Suprapubic skin (tissue), 4 donors: ENCODE measurements around the gene NVL. TPM values are rescaled to one million over a fixed set of nuclear protein-coding genes. Genes with fewer than 3 reads are reported as not detected.

Experiments
- DNase-seq, 2 donors: peaks; one replicate each; pipeline ENCODE4 v3.0.0-alpha.2; 2019; ENCODE audit warnings: low spot score in 2 of 2
- H3K27ac ChIP-seq: fragments of 200-600 bp; sonication (generic); one replicate; pipeline ENCODE4 v1.5.1; 2019
- H3K27me3 ChIP-seq: fragments of 200-600 bp; sonication (generic); one replicate; pipeline ENCODE4 v1.5.1; 2019
- H3K36me3 ChIP-seq: fragments of 200-600 bp; sonication (generic); one replicate; pipeline ENCODE4 v1.5.1; 2019
- H3K4me1 ChIP-seq: fragments of 200-600 bp; sonication (generic); one replicate; pipeline ENCODE4 v1.5.1; 2019
- H3K4me3 ChIP-seq: fragments of 200-600 bp; sonication (generic); one replicate; pipeline ENCODE4 v1.5.1; 2019; ENCODE audit warnings: mild to moderate bottlenecking
- H3K9me3 ChIP-seq: fragments of 200-600 bp; sonication (generic); one replicate; pipeline ENCODE4 v1.5.1; 2019
- EP300 ChIP-seq: sonication (generic); formaldehyde crosslinking; IDR thresholded peaks from one replicate; pipeline ENCODE4 v1.6.1; 2017; ENCODE audit warnings: antibody characterized with exemption
- POLR2A ChIP-seq, 2 donors: fragments of 450-650 bp; IDR thresholded peaks; one replicate each; pipeline ENCODE4 v1.6.1; 2017; ENCODE audit warnings: antibody characterized with exemption in 2 of 2, mild to moderate bottlenecking in 2 of 2, moderate library complexity in 2 of 2
- POLR2AphosphoS5 ChIP-seq, 3 donors: sonication (generic); formaldehyde crosslinking; IDR thresholded peaks; one replicate each; pipeline ENCODE4 v1.6.1; 2017; ENCODE audit warnings: antibody characterized with exemption in 3 of 3
- WGBS: methylation state at CpG from one replicate; pipeline ENCODE4 v1.1.5; 2018; 5-methylcytosine and 5-hydroxymethylcytosine counted together
- total RNA-seq, 4 donors: library from RNA; depleted of rRNA; stranded (reverse); fragments of >200 nt; gene quantifications; one replicate each; pipeline ENCODE4 v1.1.0, GENCODE V29; 2016
- TF ChIP-seq, protein P1 (sequence below), 2 donors: fragments of 200-600 bp in 1 of 2; fragments of 450-650 bp in 1 of 2; sonication (generic) in 1 of 2; IDR thresholded peaks; one replicate each; pipeline ENCODE4 v1.5.1; 2016 to 2019; ENCODE audit warnings: antibody characterized with exemption in 2 of 2, mild to moderate bottlenecking in 1 of 2, moderate library complexity in 1 of 2

NVL gene
- total RNA-seq, 4 donors from 2014 or later, result 31.7 to 86.4 (median 36.8) TPM

DNA sequence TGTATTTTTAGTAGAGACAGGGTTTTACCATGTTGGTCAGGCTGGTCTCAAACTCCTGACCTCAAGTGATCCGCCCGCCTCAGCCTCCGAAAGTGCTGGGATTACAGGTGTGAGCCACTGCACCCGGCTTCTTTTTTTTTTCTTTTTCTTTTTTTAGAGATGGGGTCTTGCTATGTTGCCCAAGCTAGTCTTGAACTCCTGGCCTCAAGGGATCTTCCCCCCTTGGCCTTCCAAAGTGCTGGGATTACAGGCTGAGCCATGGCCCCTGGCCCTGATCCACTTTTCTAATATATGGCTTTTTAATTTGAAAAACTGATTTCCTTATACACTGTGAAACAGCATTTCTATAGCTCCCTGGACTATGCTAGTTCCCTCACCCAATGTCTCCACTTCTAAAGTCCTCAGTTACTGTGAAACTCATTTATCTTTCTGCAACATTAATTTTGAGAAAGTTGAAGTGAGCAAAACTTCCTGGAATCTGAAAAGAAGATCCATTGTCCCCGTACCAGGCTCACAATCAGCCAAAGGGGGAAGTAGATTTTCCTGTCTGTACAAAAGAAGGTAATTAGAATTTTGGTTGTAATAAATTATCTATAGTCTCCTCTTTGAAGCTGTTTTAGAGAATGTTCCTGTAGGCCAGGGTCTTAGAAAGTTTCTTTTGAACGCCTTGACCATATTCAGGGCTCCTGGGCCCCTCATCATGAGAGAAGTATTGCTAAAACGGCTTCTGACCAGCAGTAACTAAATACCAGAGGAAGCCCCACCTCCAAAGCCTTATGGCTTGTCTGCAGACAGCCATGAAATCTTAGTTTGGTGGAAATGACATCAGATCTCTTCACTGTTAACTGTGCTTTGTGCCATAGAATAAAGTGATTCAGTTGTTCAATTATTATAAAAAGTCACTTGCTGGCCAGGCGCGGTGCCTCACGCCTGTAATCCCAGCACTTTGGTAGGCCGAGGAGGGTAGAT lies 112.0 kb downstream of the NVL start:
- Histone ChIP-seq H3K4me3 (no peak overlapping the region), H3K36me3 (no peaks in the 10 kb centered on the region), H3K27me3 (no peaks in the 10 kb centered on the region), H3K4me1 (peaks cover 37% of the 10 kb centered on the region), H3K27ac (peak overlapping the region; percentile 78), H3K9me3 (no peaks in the 10 kb centered on the region)
- TF ChIP-seq, protein P1, sequence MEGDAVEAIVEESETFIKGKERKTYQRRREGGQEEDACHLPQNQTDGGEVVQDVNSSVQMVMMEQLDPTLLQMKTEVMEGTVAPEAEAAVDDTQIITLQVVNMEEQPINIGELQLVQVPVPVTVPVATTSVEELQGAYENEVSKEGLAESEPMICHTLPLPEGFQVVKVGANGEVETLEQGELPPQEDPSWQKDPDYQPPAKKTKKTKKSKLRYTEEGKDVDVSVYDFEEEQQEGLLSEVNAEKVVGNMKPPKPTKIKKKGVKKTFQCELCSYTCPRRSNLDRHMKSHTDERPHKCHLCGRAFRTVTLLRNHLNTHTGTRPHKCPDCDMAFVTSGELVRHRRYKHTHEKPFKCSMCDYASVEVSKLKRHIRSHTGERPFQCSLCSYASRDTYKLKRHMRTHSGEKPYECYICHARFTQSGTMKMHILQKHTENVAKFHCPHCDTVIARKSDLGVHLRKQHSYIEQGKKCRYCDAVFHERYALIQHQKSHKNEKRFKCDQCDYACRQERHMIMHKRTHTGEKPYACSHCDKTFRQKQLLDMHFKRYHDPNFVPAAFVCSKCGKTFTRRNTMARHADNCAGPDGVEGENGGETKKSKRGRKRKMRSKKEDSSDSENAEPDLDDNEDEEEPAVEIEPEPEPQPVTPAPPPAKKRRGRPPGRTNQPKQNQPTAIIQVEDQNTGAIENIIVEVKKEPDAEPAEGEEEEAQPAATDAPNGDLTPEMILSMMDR (IDR thresholded peaks at IDR 0.05), result no peak
- DNase-seq, result no peak
- WGBS, result 79% methylated on average over 11 of the region's 11 CpGs

DNA sequence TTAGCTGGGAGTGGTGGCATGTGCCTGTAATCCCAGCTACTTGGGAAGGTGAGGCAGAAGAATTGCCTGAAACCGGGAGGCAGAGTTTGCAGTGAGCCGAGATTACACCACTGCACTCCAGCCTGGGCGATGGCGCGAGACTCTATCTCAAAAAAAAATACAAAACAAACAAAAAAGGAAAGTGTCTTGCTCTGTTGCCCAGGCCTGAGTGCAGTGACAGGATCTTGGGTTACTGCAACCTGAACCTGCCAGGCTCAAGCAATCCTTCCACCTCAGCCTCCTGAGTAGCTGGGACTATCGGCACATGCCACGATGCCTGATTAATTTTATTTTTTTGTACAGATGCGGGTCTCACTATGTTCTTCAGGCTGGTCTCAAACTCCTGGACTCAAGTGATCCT lies 113.6 kb downstream of the NVL start:
- no peak overlapping the region for H3K4me3 ChIP-seq
- 90% methylated on average over 8 of the region's 8 CpGs for WGBS
- H3K27ac ChIP-seq, result no peak overlapping the region
- H3K27me3 ChIP-seq, result no peaks in the 10 kb centered on the region
- TF ChIP-seq POLR2AphosphoS5 (IDR thresholded peaks at IDR 0.05) (no peak), POLR2A (IDR thresholded peaks at IDR 0.05) (no peak), EP300 (no peak)
- TF ChIP-seq, protein P1 (IDR thresholded peaks at IDR 0.05), result no peak
- DNase-seq, result no peak
- no peaks in the 10 kb centered on the region for H3K9me3 ChIP-seq
- no peaks in the 10 kb centered on the region for H3K36me3 ChIP-seq
- peaks cover 37% of the 10 kb centered on the region for H3K4me1 ChIP-seq

DNA sequence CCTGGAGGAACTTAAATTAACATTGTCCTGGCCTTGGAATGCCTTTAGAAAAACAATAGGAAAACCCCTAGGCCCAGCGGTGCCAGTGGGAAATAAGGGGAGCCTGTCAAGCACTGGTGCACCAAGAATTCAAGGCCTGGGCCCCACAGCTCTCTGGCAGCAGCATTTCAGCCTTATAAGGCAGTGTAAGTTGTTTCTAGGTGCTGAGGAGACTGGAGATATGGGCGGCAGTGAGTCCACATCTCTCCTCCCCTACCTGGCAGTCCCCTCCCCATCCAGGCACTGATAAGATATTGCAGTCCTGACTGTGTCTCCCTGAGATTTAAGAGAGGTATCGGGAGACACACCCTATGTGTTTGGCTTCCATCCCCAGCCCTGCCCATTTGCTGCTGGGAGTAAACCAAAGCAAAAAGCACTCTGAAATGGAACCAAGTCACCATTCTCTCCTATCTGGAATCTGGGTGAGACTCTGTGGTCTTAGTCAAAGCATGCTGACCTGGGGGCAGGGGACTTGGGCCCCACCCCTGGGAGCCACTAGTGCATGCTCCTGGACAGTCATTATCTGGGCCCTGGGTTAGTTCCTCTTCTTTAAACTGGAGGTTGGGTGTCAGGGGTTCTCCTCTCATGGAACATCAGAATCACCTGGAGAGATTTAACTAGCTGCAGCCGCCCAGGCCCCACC lies 116.4 kb downstream of the NVL start:
- no peak overlapping the region for H3K4me3 ChIP-seq
- no peaks in the 10 kb centered on the region for H3K9me3 ChIP-seq
- no peaks in the 10 kb centered on the region for H3K36me3 ChIP-seq
- H3K27me3 ChIP-seq, result no peaks in the 10 kb centered on the region
- peaks cover 38% of the 10 kb centered on the region for H3K4me1 ChIP-seq
- no peak for DNase-seq
- TF ChIP-seq POLR2A (IDR thresholded peaks at IDR 0.05), result no peak
- TF ChIP-seq, protein P1 (IDR thresholded peaks at IDR 0.05), result no peak
- TF ChIP-seq POLR2AphosphoS5 (IDR thresholded peaks at IDR 0.05), result no peak
- no peak for TF ChIP-seq EP300
- WGBS, result 46% methylated on average over 4 of the region's 4 CpGs
- peak overlapping the region; percentile 87 for H3K27ac ChIP-seq

DNA sequence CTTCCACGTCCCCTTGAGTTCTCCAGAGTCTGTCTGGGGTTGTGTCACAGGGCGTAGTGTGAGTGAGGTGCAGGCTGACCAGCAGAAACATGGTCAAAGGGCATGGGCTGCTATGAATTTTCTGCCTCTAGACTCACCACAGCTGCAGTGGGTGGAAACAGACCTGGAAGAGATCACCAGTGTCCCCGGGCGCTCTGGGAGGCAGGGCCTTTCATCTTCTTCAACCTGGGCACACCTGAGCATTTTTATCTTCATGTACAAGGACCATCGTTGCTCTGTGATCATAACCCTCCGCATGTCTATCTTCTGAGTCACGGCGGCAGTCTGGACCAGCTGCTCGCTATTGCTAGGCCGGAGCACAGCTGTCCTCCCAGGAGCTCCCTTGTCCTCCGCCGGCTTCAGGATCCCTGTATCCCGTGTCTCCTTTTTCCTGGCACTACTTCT lies 117.3 kb downstream of the NVL start:
- Histone ChIP-seq H3K27me3 (no peaks in the 10 kb centered on the region), H3K27ac (peak overlapping the region; percentile 87), H3K4me3 (no peak overlapping the region), H3K9me3 (no peaks in the 10 kb centered on the region), H3K4me1 (peaks cover 29% of the 10 kb centered on the region), H3K36me3 (no peaks in the 10 kb centered on the region)
- TF ChIP-seq, protein P1 (IDR thresholded peaks at IDR 0.05), result no peak
- TF ChIP-seq POLR2A (IDR thresholded peaks at IDR 0.05), result no peak
- TF ChIP-seq EP300, result no peak
- TF ChIP-seq POLR2AphosphoS5 (IDR thresholded peaks at IDR 0.05), result no peak
- 52% methylated on average over 13 of the region's 13 CpGs for WGBS
- no peak for DNase-seq
